HEK293 (cell line): ENCODE measurements around the gene MEF2C.
A peak's percentile ranks its signal among the peaks of the same experiment; 100 is the strongest.

Experiments used
- KLF16 ChIP-seq: fragments of 450-650 bp; formaldehyde crosslinking; IDR thresholded peaks from 2 replicates; pipeline ENCODE4 v1.5.1; 2017; ENCODE audit warnings: missing biosample characterization, missing genetic modification characterization
- KLF7 ChIP-seq: fragments of 450-650 bp; formaldehyde crosslinking; IDR thresholded peaks from 2 replicates; pipeline ENCODE4 v1.5.1; 2016; ENCODE audit warnings: missing biosample characterization, missing genetic modification characterization, borderline replicate concordance
- KLF8 ChIP-seq: fragments of 450-650 bp; formaldehyde crosslinking; IDR thresholded peaks from 2 replicates; pipeline ENCODE4 v1.5.1; 2016; ENCODE audit warnings: missing biosample characterization, missing genetic modification characterization
- KLF9 ChIP-seq: fragments of 450-650 bp; formaldehyde crosslinking; IDR thresholded peaks from 2 replicates; pipeline ENCODE4 v1.5.1; 2016; ENCODE audit warnings: missing biosample characterization, missing genetic modification characterization, low read depth
- PATZ1 ChIP-seq: fragments of 450-650 bp; formaldehyde crosslinking; IDR thresholded peaks from 2 replicates; pipeline ENCODE4 v1.5.1; 2016; ENCODE audit warnings: missing biosample characterization, missing genetic modification characterization
- PRDM10 ChIP-seq: fragments of 450-650 bp; formaldehyde crosslinking; IDR thresholded peaks from 2 replicates; pipeline ENCODE4 v1.5.1; 2016; ENCODE audit warnings: missing biosample characterization, missing genetic modification characterization
- SP3 ChIP-seq: fragments of 450-650 bp; formaldehyde crosslinking; IDR thresholded peaks from 2 replicates; pipeline ENCODE4 v1.5.1; 2016; ENCODE audit warnings: missing biosample characterization, missing genetic modification characterization
- YY1 ChIP-seq: fragments of 450-650 bp; formaldehyde crosslinking; IDR thresholded peaks from 2 replicates; pipeline ENCODE4 v1.5.1; 2018; ENCODE audit warnings: missing biosample characterization, missing genetic modification characterization
- ZBTB26 ChIP-seq: fragments of 450-650 bp; formaldehyde crosslinking; optimal IDR thresholded peaks from 2 replicates; pipeline ENCODE3; 2016; ENCODE audit warnings: missing biosample characterization, mild to moderate bottlenecking, missing genetic modification characterization
- ZBTB48 ChIP-seq: fragments of 450-650 bp; formaldehyde crosslinking; IDR thresholded peaks from 2 replicates; pipeline ENCODE4 v1.5.1; 2016; ENCODE audit warnings: missing biosample characterization, missing genetic modification characterization
- ZBTB6 ChIP-seq: fragments of 450-650 bp; formaldehyde crosslinking; IDR thresholded peaks from 2 replicates; pipeline ENCODE4 v1.5.1; 2017; ENCODE audit warnings: missing biosample characterization, missing genetic modification characterization
- ZFHX2 ChIP-seq: fragments of 450-650 bp; formaldehyde crosslinking; conservative IDR thresholded peaks from 2 replicates; pipeline ENCODE4 v1.5.1; 2016; ENCODE audit warnings: missing biosample characterization, missing genetic modification characterization
- ZFP37 ChIP-seq: fragments of 450-650 bp; formaldehyde crosslinking; IDR thresholded peaks from 2 replicates; pipeline ENCODE4 v1.5.1; 2016; ENCODE audit warnings: missing biosample characterization, missing genetic modification characterization
- ZNF133 ChIP-seq: fragments of 450-650 bp; formaldehyde crosslinking; IDR thresholded peaks from 2 replicates; pipeline ENCODE4 v1.5.1; 2016; ENCODE audit warnings: missing biosample characterization, missing genetic modification characterization
- ZNF157 ChIP-seq: fragments of 450-650 bp; formaldehyde crosslinking; IDR thresholded peaks from 2 replicates; pipeline ENCODE4 v1.5.1; 2016; ENCODE audit warnings: missing biosample characterization, missing genetic modification characterization
- ZNF184 ChIP-seq: fragments of 450-650 bp; IDR thresholded peaks from 2 replicates; pipeline ENCODE4 v1.5.1; 2018; ENCODE audit warnings: missing biosample characterization, mild to moderate bottlenecking, missing genetic modification characterization
- ZNF37A ChIP-seq: fragments of 450-650 bp; IDR thresholded peaks from 2 replicates; pipeline ENCODE4 v1.5.1; 2018; ENCODE audit warnings: missing biosample characterization, missing genetic modification characterization
- ZNF394 ChIP-seq: fragments of 450-650 bp; formaldehyde crosslinking; IDR thresholded peaks from 2 replicates; pipeline ENCODE4 v1.5.1; 2016; ENCODE audit warnings: missing biosample characterization, missing genetic modification characterization, mild to moderate bottlenecking, moderate library complexity, borderline replicate concordance
- ZNF398 ChIP-seq: fragments of 450-650 bp; formaldehyde crosslinking; IDR thresholded peaks from 2 replicates; pipeline ENCODE4 v1.5.1; 2017; ENCODE audit warnings: missing biosample characterization, missing genetic modification characterization
- ZNF521 ChIP-seq: fragments of 450-650 bp; formaldehyde crosslinking; IDR thresholded peaks from 2 replicates; pipeline ENCODE4 v1.5.1; 2017; ENCODE audit warnings: missing biosample characterization, mild to moderate bottlenecking, missing genetic modification characterization
- ZNF571 ChIP-seq: fragments of 450-650 bp; formaldehyde crosslinking; IDR thresholded peaks from 2 replicates; pipeline ENCODE4 v1.5.0; 2017; ENCODE audit warnings: missing biosample characterization, missing genetic modification characterization
- ZNF585B ChIP-seq: fragments of 450-650 bp; formaldehyde crosslinking; IDR thresholded peaks from 2 replicates; pipeline ENCODE4 v1.5.1; 2016; ENCODE audit warnings: missing biosample characterization, missing genetic modification characterization
- ZNF596 ChIP-seq: fragments of 450-650 bp; IDR thresholded peaks from 2 replicates; pipeline ENCODE4 v1.5.0; 2018; ENCODE audit warnings: missing biosample characterization, mild to moderate bottlenecking, missing genetic modification characterization, moderate library complexity
- ZNF658 ChIP-seq: fragments of 450-650 bp; formaldehyde crosslinking; IDR thresholded peaks from 2 replicates; pipeline ENCODE4; 2016; ENCODE audit warnings: missing biosample characterization, missing genetic modification characterization
- ZNF660 ChIP-seq: fragments of 450-650 bp; IDR thresholded peaks from 2 replicates; pipeline ENCODE4 v1.5.1; 2018; ENCODE audit warnings: missing biosample characterization, mild to moderate bottlenecking, missing genetic modification characterization
- ZSCAN30 ChIP-seq: fragments of 450-650 bp; IDR thresholded peaks from 2 replicates; pipeline ENCODE4 v1.5.1; 2018; ENCODE audit warnings: missing biosample characterization, mild to moderate bottlenecking, missing genetic modification characterization, moderate library complexity

The MEF2C gene

GRCh38 chr5:88883059-88883835 is at the start of gene MEF2C (continued):
- TF ChIP-seq KLF7 (no peak), ZNF596 (peak; percentile 78), KLF8 (0 out of 2 replicates have a peak, but pooled peaks have one; percentile 50), YY1 (tag by site-specific recombination) (no peak), ZNF133 (tag by site-specific recombination) (no peak), KLF9 (tag by site-specific recombination) (peak; percentile 48; the same call in 1 of the 2 replicates), ZSCAN30 (tag by site-specific recombination) (peak; percentile 77), ZBTB26 (tag by site-specific recombination) (peak; percentile 78), ZBTB48 (tag by site-specific recombination) (no peak), PATZ1 (peak; percentile 74), ZBTB6 (tag by site-specific recombination) (0 out of 2 replicates have a peak, but pooled peaks have one; percentile 4), KLF16 (tag by site-specific recombination) (no peak), SP3 (tag by site-specific recombination) (peak; percentile 29; the same call in 1 of the 2 replicates), ZFHX2 (tag by site-specific recombination) (peak; percentile 84), PRDM10 (tag by site-specific recombination) (peak; percentile 99), ZNF521 (tag by site-specific recombination) (no peak), ZNF660 (tag by site-specific recombination) (peak; percentile 49), ZNF184 (peak; percentile 56; the same call in 1 of the 2 replicates), ZFP37 (no peak), ZNF585B (tag by site-specific recombination) (no peak), ZNF157 (tag by site-specific recombination) (no peak), ZNF394 (tag by site-specific recombination) (no peak; the same call in 1 of the 2 replicates), ZNF571 (tag by site-specific recombination) (no peak), ZNF398 (tag by site-specific recombination) (peak; percentile 83), ZNF37A (tag by site-specific recombination) (no peak), ZNF658 (tag by site-specific recombination) (no peak)
